ENCODE measurements around the gene CYP46A1. TPM values are rescaled to one million over a fixed set of nuclear protein-coding genes. Genes with fewer than 3 reads are reported as not detected.

Gene CYP46A1
- total and polyA plus RNA-seq, 2 donors from 2014 or later, result 0.82 to 2.5 TPM

- Histone ChIP-seq H3K27ac (ENCODE audit: low read depth in 2 of 2, low read length in 2 of 2) (no peak overlapping the region), H3K4me1 (ENCODE audit: control insufficient read depth in 2 of 3, insufficient read depth in 2 of 3, low read depth in 1 of 3, low read length in 3 of 3) (no peaks in the 10 kb centered on the region), H3K4me3 (ENCODE audit: low read length in 3 of 3) (no peak overlapping the region), H3K27me3 (ENCODE audit: control insufficient read depth, insufficient read depth, low read length) (no peaks in the 10 kb centered on the region), H3K36me3 (ENCODE audit: control insufficient read depth in 2 of 3, insufficient read depth in 3 of 3, low read length in 3 of 3) (no peaks in the 10 kb centered on the region), H3K9ac (ENCODE audit: low read length in 3 of 3) (no peak overlapping the region), H3K9me3 (ENCODE audit: control insufficient read depth in 2 of 3, insufficient read depth in 1 of 3, low read length in 3 of 3) (no peaks in the 10 kb centered on the region)
- no peak for DNase-seq
- no peak for TF ChIP-seq CTCF (IDR thresholded peaks at IDR 0.05; ENCODE audit: borderline replicate concordance, extremely low read depth, insufficient read depth)
- intact Hi-C loops (cut with DNase I), result no loop called here
- no peak for FAIRE-seq
These were observed 40.0 kb upstream of the CYP46A1 start for GRCh38 chr14:99644035-99644587.

GRCh38 chr14:99644723-99645544 lies 39.2 kb upstream of the CYP46A1 start, which contains the start of gene HHIPL1:
HHIPL1 (plus strand) TSS chr14:99645129; CDS start chr14:99645208, 79 bp downstream.
- Histone ChIP-seq H3K9ac (ENCODE audit: low read length in 3 of 3) (no peak within 1 kb of the TSS), H3K9me3 (ENCODE audit: control insufficient read depth in 2 of 3, insufficient read depth in 1 of 3, low read length in 3 of 3) (no peaks in the 10 kb centered on the region), H3K4me1 (ENCODE audit: control insufficient read depth in 2 of 3, insufficient read depth in 2 of 3, low read depth in 1 of 3, low read length in 3 of 3) (no peaks in the 10 kb centered on the region), H3K27me3 (ENCODE audit: control insufficient read depth, insufficient read depth, low read length) (no peaks in the 10 kb centered on the region), H3K36me3 (ENCODE audit: control insufficient read depth in 2 of 3, insufficient read depth in 3 of 3, low read length in 3 of 3) (no peaks in the 10 kb centered on the region), H3K4me3 (ENCODE audit: low read length in 3 of 3) (peak within 1 kb of the TSS in 1 of 3 donors; percentile 21), H3K27ac (ENCODE audit: low read depth in 2 of 2, low read length in 2 of 2) (no peak within 1 kb of the TSS)
- FAIRE-seq (no peak), DNase-seq (peak in 3 of 5 donors; percentile 20 to 68 (median 66))
- intact Hi-C loops (cut with DNase I), result no loop called here
- TF ChIP-seq CTCF (IDR thresholded peaks at IDR 0.05; ENCODE audit: borderline replicate concordance, extremely low read depth, insufficient read depth), result no peak

GRCh38 chr14:99645545-99646505 lies 38.3 kb upstream of the CYP46A1 start:
- H3K36me3 ChIP-seq (ENCODE audit: control insufficient read depth in 2 of 3, insufficient read depth in 3 of 3, low read length in 3 of 3), result no peaks in the 10 kb centered on the region
- H3K27me3 ChIP-seq (ENCODE audit: control insufficient read depth, insufficient read depth, low read length), result no peaks in the 10 kb centered on the region
- DNase-seq, result peak in 1 of 5 donors; percentile 60
- no peak overlapping the region for H3K9ac ChIP-seq (ENCODE audit: low read length in 3 of 3)
- intact Hi-C loops (cut with DNase I), result no loop called here
- no peak overlapping the region for H3K27ac ChIP-seq (ENCODE audit: low read depth in 2 of 2, low read length in 2 of 2)
- FAIRE-seq, result no peak
- no peak for TF ChIP-seq CTCF (IDR thresholded peaks at IDR 0.05; ENCODE audit: borderline replicate concordance, extremely low read depth, insufficient read depth)
- H3K9me3 ChIP-seq (ENCODE audit: control insufficient read depth in 2 of 3, insufficient read depth in 1 of 3, low read length in 3 of 3), result no peaks in the 10 kb centered on the region
- H3K4me3 ChIP-seq (ENCODE audit: low read length in 3 of 3), result peak overlapping the region in 1 of 3 donors; percentile 21
- H3K4me1 ChIP-seq (ENCODE audit: control insufficient read depth in 2 of 3, insufficient read depth in 2 of 3, low read depth in 1 of 3, low read length in 3 of 3), result no peaks in the 10 kb centered on the region
